Heart right ventricle (tissue), 16 donors: ENCODE data around the gene TEX9. TPM values are rescaled to one million over a fixed set of nuclear protein-coding genes. Genes with fewer than 3 reads are reported as not detected.

Source experiments
- ATAC-seq, 8 donors: fragments of 200-7000 bp; cut with Tn5 transposase; one replicate each; pipeline ENCODE4 v1.9.1; 2020; ENCODE audit warnings: mild to moderate bottlenecking in 8 of 8, moderate library complexity in 8 of 8, moderate number of reproducible peaks in 1 of 8
- DNase-seq, 2 donors: peaks; one replicate each; pipeline ENCODE4 v3.0.0-alpha.2; 2020
- H3K27ac ChIP-seq, 10 donors: fragments of 200-600 bp; sonication (generic) in 2 of 10; one replicate each; pipeline versions ENCODE4 v1.5.0 to v1.8.0; 2020 to 2022; ENCODE audit warnings: mild to moderate bottlenecking in 3 of 10
- H3K27me3 ChIP-seq, 7 donors: fragments of 200-600 bp; one replicate each; pipeline ENCODE4 v1.8.0; 2021 to 2022; ENCODE audit warnings: mild to moderate bottlenecking in 2 of 7
- H3K36me3 ChIP-seq, 9 donors: fragments of 200-600 bp; sonication (generic) in 1 of 9; one replicate each; pipeline versions ENCODE4 v1.5.0 to v1.8.0; 2020 to 2022; ENCODE audit warnings: mild to moderate bottlenecking in 2 of 9
- H3K4me1 ChIP-seq, 9 donors: fragments of 200-600 bp; sonication (generic) in 1 of 9; one replicate each; pipeline versions ENCODE4 v1.5.0 to v1.8.0; 2020 to 2022; ENCODE audit warnings: mild to moderate bottlenecking in 4 of 9
- H3K4me3 ChIP-seq, 10 donors: fragments of 200-600 bp; sonication (generic) in 2 of 10; one replicate each; pipeline versions ENCODE4 v1.5.0 to v1.8.0; 2020 to 2022; ENCODE audit warnings: mild to moderate bottlenecking in 7 of 10, moderate library complexity in 2 of 10
- H3K9me3 ChIP-seq, 11 donors: fragments of 200-600 bp in 10 of 11; sonication (generic) in 2 of 11; one replicate each; pipeline versions ENCODE4 v1.5.0 to v1.8.0; 2013 to 2022; ENCODE audit warnings: mild to moderate bottlenecking in 2 of 11, control low read depth in 1 of 11, moderate library complexity in 1 of 11
- WGBS, 2 donors: extraction: QIAGEN DNeasy Blood & Tissue Kit; methylation state at CpG; one replicate each; pipeline ENCODE4 v1.1.7; 2013; ENCODE audit warnings: inconsistent platforms in 1 of 2; 5-methylcytosine and 5-hydroxymethylcytosine counted together
- intact Hi-C, 10 donors: fragments of 100-400 bp; cut with DNase I; formaldehyde crosslinking; loops; one replicate each; pipeline versions ENCODE4 v1.11.1 to v1.14.2; 2022
- polyA plus RNA-seq, 2 donors: library from polyadenylated mRNA; stranded (reverse); fragments of 200-250 nt; gene quantifications; one replicate each; pipeline ENCODE4 v1.2.3, GENCODE V29; 2013
- total RNA-seq, 10 donors: library from RNA; stranded (reverse); fragmentation: NEBNext Ultra II Directional in 3 of 10; extraction: Animal tissue kit (Norgen Biotek cat#: 25700) in 3 of 10; gene quantifications; one replicate each; pipeline versions ENCODE4 v1.2.1 to v1.2.4, GENCODE V29; 2021 to 2023
- TF ChIP-seq, protein P1 (sequence below), 9 donors: fragments of 200-600 bp; sonication (generic) in 2 of 9; IDR thresholded peaks; one replicate each; pipeline versions ENCODE4 v1.5.0 to v1.8.0; 2021 to 2022; ENCODE audit warnings: antibody characterized with exemption in 9 of 9, mild to moderate bottlenecking in 5 of 9, moderate library complexity in 1 of 9
- donor health status: Arrhythmogenic right ventricular cardiomyopathy.
- donor health status: ischemic (EF 13 %, LVEDD 7.1; RV severe dilation, severe dysfunction).
- donor health status: healthy with polysubstance abuse.
- donor health status: DM: no; HTN: yes; CAD: no.
- donor health status: DM: no; HTN: no; CAD: no.
- donor health status: ischemic (EF 25% LVEDD 6.9; RV normal size, moderate dysfunction).
- donor health status: ischemic (EF 25% LVEDD 5.7; RV mildly dilated, moderate dysfunction).
- donor health status: healthy.
- donor health status: DM: yes; HTN: yes; CAD: no.
- donor health status: Ischemic cardiomyopathy.
- donor health status: ischemic (EF 35%, LVEDD 5.7; RV mildly dilated, moderate dysfunction).
- donor health status: nonischemic (EF 11% LVEDD 7.7; RV severe dilation, severe dysfunction).
- donor health status: DM: yes; HTN: yes; CAD: no.
- donor health status: PGD.
- donor health status: ischemic (EF 29% LVEDD 5.4; RV normal size, mild dysfunction).
- donor health status: nonischemic (EF 23%, LVEDD 6.1; RV moderate dilation, normal function).

The TEX9 gene
- total and polyA plus RNA-seq, 12 donors: 0.19 to 1.7 (median 0.55) TPM

DNA sequence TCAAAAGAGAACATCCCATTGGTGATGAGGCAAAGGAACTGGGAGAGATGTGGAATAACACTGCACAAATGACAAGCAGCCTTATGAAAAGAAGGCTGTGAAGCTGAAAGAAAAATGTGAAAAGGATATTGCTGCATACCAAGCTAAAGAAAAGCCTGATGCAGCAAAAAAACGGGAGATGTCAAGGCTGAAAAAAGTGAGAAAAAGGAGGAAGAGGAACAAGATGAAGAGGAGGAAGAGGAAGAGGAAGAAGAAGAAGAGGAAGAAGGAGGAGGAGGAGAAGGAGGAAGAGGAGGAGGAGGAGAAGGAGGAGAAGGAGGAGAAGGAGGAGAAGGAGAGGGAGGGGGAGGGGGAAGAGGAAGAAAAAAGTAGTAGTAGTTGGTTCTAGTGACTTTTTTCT lies 41.8 kb upstream of the TEX9 start:
- Histone ChIP-seq H3K27me3 (no peaks in the 10 kb centered on the region), H3K9me3 (peaks cover 0 to 11% (median 0%) of the 10 kb centered on the region in 11 donors), H3K36me3 (no peaks in the 10 kb centered on the region), H3K4me3 (no peak overlapping the region), H3K27ac (no peak overlapping the region), H3K4me1 (no peaks in the 10 kb centered on the region)
- WGBS, 2 donors: 58 to 73% methylated on average over 1 of the region's 1 CpG
- no peak for DNase-seq
- TF ChIP-seq, protein P1, sequence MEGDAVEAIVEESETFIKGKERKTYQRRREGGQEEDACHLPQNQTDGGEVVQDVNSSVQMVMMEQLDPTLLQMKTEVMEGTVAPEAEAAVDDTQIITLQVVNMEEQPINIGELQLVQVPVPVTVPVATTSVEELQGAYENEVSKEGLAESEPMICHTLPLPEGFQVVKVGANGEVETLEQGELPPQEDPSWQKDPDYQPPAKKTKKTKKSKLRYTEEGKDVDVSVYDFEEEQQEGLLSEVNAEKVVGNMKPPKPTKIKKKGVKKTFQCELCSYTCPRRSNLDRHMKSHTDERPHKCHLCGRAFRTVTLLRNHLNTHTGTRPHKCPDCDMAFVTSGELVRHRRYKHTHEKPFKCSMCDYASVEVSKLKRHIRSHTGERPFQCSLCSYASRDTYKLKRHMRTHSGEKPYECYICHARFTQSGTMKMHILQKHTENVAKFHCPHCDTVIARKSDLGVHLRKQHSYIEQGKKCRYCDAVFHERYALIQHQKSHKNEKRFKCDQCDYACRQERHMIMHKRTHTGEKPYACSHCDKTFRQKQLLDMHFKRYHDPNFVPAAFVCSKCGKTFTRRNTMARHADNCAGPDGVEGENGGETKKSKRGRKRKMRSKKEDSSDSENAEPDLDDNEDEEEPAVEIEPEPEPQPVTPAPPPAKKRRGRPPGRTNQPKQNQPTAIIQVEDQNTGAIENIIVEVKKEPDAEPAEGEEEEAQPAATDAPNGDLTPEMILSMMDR (IDR thresholded peaks at IDR 0.05): no peak
- no peak for ATAC-seq
- intact Hi-C loops: no loop called here

DNA sequence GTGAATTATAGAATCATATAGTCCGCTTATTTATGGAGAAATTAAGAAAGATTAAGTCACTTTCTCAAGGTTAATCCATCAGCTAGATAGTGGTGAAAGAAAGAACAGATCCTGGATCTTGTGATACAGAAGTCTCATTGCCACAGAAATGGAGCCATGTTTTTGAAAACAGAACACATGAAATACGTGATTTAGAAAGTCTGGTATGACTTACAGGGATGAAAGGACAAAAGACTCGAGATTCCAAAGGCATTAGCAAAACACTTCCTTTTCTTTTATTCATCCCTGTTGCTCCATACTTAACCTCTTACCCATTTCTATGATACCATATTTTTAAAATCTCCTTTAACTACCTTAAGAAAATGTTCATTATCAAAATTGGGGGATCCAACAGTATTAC lies 40.0 kb upstream of the TEX9 start:
- intact Hi-C loops: no loop called here
- no peak overlapping the region for H3K27ac ChIP-seq
- 49 to 74% methylated on average over 3 of the region's 3 CpGs for WGBS, 2 donors

DNA sequence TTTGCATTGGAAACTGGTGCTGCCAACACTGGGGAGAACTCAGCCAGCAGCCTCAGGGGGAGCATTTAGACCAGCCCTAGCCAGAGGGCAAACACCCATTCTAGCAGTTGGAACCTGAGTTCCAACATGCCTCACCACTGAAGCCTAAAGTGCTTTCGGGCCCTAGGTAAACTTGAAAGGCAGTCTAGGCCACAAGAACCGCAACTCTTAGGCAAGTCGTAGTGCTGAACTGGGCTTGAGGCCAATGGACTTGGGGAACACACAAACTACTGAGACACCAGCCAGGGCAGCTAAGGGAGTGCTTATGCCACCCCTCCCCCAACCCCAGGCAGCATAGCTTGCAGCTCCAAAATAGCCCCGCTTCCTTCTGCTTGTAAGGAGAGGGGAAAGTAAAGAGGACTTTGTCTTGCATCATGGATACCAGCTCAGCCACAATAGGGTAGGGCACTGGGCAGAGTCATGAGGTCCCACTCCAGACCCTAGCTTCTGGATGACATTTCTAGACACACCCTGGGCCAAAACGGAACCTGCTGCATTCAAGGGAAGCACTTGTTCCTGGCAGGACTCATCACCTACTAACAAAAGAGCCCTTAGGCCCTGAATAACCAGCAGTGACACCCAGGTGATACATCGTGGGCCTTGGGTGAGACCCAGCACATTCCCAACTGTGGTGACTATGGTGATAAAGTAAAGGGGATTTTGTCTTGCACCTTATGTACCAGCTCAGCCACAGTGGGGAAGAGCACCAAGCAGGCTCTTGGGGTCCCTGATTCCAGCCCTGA lies 37.3 kb upstream of the TEX9 start:
- ATAC-seq (no peak), DNase-seq (no peak)
- Histone ChIP-seq H3K27me3 (no peaks in the 10 kb centered on the region), H3K27ac (no peak overlapping the region), H3K4me3 (no peak overlapping the region), H3K9me3 (peaks cover 0 to 33% (median 4%) of the 10 kb centered on the region in 11 donors), H3K4me1 (no peaks in the 10 kb centered on the region), H3K36me3 (no peaks in the 10 kb centered on the region)
- TF ChIP-seq, protein P1 (IDR thresholded peaks at IDR 0.05): no peak
- intact Hi-C loops: no loop called here
- WGBS, 2 donors: 72 to 85% methylated on average over 6 of the region's 6 CpGs

More for the DNA sequence above, 40.0 kb upstream of the TEX9 start:
- ATAC-seq (no peak), DNase-seq (no peak)
- no peaks in the 10 kb centered on the region for H3K4me1 ChIP-seq
- peaks cover 0 to 13% (median 2%) of the 10 kb centered on the region in 11 donors for H3K9me3 ChIP-seq
- TF ChIP-seq, protein P1 (IDR thresholded peaks at IDR 0.05): no peak
- H3K27me3 ChIP-seq: no peaks in the 10 kb centered on the region
- H3K4me3 ChIP-seq: no peak overlapping the region
- H3K36me3 ChIP-seq: no peaks in the 10 kb centered on the region

DNA sequence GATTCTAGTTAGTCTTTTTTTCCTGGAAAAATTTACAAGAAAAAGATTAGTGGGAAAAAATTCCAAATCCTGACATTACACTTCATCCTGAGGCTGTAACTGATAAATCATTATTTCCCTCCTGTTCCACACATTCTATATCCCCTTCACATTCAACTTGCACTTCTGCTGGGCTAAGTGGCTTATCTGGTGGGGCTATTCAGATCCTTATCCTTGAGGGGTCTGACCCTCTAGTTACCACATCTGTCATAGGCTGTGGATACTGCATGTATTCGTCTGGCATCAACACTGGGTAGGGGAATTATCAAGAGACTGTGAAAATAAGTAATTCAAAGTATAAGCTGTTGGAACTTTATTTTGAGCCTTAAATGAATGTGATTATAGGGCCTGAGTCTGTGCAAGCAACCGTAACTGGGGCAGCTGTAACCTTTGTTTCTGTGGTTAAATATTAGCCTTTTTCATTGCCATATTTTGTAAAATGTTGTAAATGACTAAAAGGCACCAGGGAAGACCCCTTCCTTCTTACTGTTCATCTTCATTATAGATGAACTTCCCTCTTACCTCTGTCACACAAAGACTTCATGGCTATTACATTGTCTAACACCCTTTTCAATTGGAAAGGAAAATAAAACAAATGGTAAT lies 28.0 kb upstream of the TEX9 start:
- peaks cover 0 to 25% (median 3%) of the 10 kb centered on the region in 11 donors for H3K9me3 ChIP-seq
- 65 to 71% methylated on average over 2 of the region's 2 CpGs for WGBS, 2 donors
- H3K4me3 ChIP-seq: no peak overlapping the region
- peaks cover 0 to 3% (median 0%) of the 10 kb centered on the region in 9 donors for H3K4me1 ChIP-seq
- intact Hi-C loops: no loop called here
- no peak overlapping the region for H3K27ac ChIP-seq
- H3K27me3 ChIP-seq: no peaks in the 10 kb centered on the region
- TF ChIP-seq, protein P1 (IDR thresholded peaks at IDR 0.05): no peak
- H3K36me3 ChIP-seq: no peaks in the 10 kb centered on the region
- no peak for ATAC-seq
- no peak for DNase-seq
